Endothelial cell of umbilical vein (primary cell): ENCODE results near the gene SIPA1L3. TPM values are rescaled to one million over a fixed set of nuclear protein-coding genes. Genes with fewer than 3 reads are reported as not detected.

Experiments used
- BruUV-seq: library from RNA; stranded (reverse); fragments of 400-500 nt; replicated peaks from 2 replicates; lab custom pipeline; 2021; lab: Mats Ljungman, UMichigan
- CTCF ChIA-PET: fragments of 300-600, 350-600 bp; sonication (Branson Sonifier 250); formaldehyde crosslinking; loops from one replicate; lab custom pipeline; 2021; ENCODE audit warnings: antibody characterized with exemption, inconsistent platforms; lab: Charles Lee
- POLR2A ChIA-PET: fragments of 300-600, 350-600 bp; sonication (Branson Sonifier 250); formaldehyde crosslinking; loops from one replicate; lab custom pipeline; 2021; ENCODE audit warnings: antibody characterized with exemption, inconsistent platforms; lab: Charles Lee
- DNase-seq: peaks from one replicate; pipeline ENCODE4 v3.0.0-alpha.2; 2011; ENCODE audit warnings: low read depth, low spot score
- FAIRE-seq: peaks from 2 replicates; lab custom pipeline; 2011; peaks lifted over from hg19 to GRCh38; lab: Jason Lieb, UNC
- H2AFZ ChIP-seq: 2 replicates; pipeline ENCODE4 v1.6.0; 2012; ENCODE audit warnings: low read depth, low read length, control low read depth, inconsistent platforms
- H3K27ac ChIP-seq: 2 replicates; pipeline ENCODE4 v1.5.1; 2011; ENCODE audit warnings: low read depth, mild to moderate bottlenecking, control low read depth, low read length, moderate library complexity; ENCODE audit not compliant: insufficient read depth
- H3K27me3 ChIP-seq, 2 experiments: 2 replicates each; pipeline versions ENCODE4 v1.6.0 to v1.6.1; 2011; ENCODE audit warnings: low read length in 2 of 2, mixed read lengths in 1 of 2; ENCODE audit not compliant: control insufficient read depth in 2 of 2, insufficient read depth in 2 of 2
- H3K36me3 ChIP-seq, 2 experiments: 2 replicates in 1 of 2; 3 replicates in 1 of 2; pipeline ENCODE4 v1.5.1; 2011; ENCODE audit warnings: low read length in 2 of 2, mild to moderate bottlenecking in 1 of 2, moderate library complexity in 1 of 2; ENCODE audit not compliant: control insufficient read depth in 2 of 2, insufficient read depth in 2 of 2; ENCODE audit errors: extremely low read depth in 1 of 2
- H3K4me1 ChIP-seq: 3 replicates; pipeline ENCODE4 v1.5.1; 2011; ENCODE audit warnings: mild to moderate bottlenecking, low read length; ENCODE audit not compliant: control insufficient read depth, insufficient read depth; ENCODE audit errors: extremely low read depth
- H3K4me2 ChIP-seq: 2 replicates; pipeline ENCODE4 v1.6.1; 2011; ENCODE audit warnings: low read length, control low read depth, mixed read lengths; ENCODE audit not compliant: insufficient read depth
- H3K4me3 ChIP-seq, 3 experiments: fragments of 200-600 bp in 1 of 3; sonication (generic), shearing (Covaris generic) in 1 of 3; replicated peaks in 1 of 3; 2 replicates each; pipeline ENCODE4 v1.5.1; 2011 to 2016; ENCODE audit warnings: control low read depth in 3 of 3, low read length in 3 of 3, mild to moderate bottlenecking in 2 of 3, inconsistent platforms in 1 of 3, low read depth in 1 of 3, moderate library complexity in 1 of 3; ENCODE audit not compliant: insufficient read depth in 1 of 3
- H3K79me2 ChIP-seq: 2 replicates; pipeline ENCODE4 v1.6.0; 2012; ENCODE audit warnings: low read length, inconsistent platforms; ENCODE audit not compliant: control insufficient read depth, insufficient read depth
- H3K9ac ChIP-seq: replicated peaks from 2 replicates; pipeline ENCODE3; 2011; ENCODE audit warnings: low read length, control low read depth; ENCODE audit not compliant: insufficient read depth; ENCODE audit errors: extremely low read depth
- H3K9me1 ChIP-seq: replicated peaks from 3 replicates; pipeline ENCODE4 v1.6.0; 2011; ENCODE audit warnings: mild to moderate bottlenecking, low read length; ENCODE audit not compliant: control insufficient read depth, insufficient read depth; ENCODE audit errors: extremely low read depth
- H3K9me3 ChIP-seq: replicated peaks from 2 replicates; pipeline ENCODE4 v1.5.1; 2012; ENCODE audit warnings: low read length, inconsistent platforms; ENCODE audit not compliant: control insufficient read depth, insufficient read depth
- H4K20me1 ChIP-seq: replicated peaks from 2 replicates; pipeline ENCODE3; 2011; ENCODE audit warnings: mild to moderate bottlenecking, low read length; ENCODE audit not compliant: control insufficient read depth, insufficient read depth; ENCODE audit errors: extremely low read depth
- EZH2 ChIP-seq: IDR thresholded peaks from 2 replicates; pipeline ENCODE4 v1.6.1; 2012; ENCODE audit warnings: borderline replicate concordance, low read depth, mild to moderate bottlenecking, moderate library complexity, low read length, inconsistent platforms; ENCODE audit not compliant: severe bottlenecking
- FOS ChIP-seq: IDR thresholded peaks from 2 replicates; pipeline ENCODE4 v1.6.1; 2011; ENCODE audit warnings: mild to moderate bottlenecking, low read length, moderate library complexity, borderline replicate concordance; ENCODE audit not compliant: insufficient read depth
- GATA2 ChIP-seq: IDR thresholded peaks from 2 replicates; pipeline ENCODE4 v1.7.0; 2011; ENCODE audit warnings: low read depth, mild to moderate bottlenecking, moderate library complexity, mixed read lengths, low read length; ENCODE audit not compliant: insufficient read length, insufficient read depth
- JUN ChIP-seq: IDR thresholded peaks from 2 replicates; pipeline ENCODE4 v1.6.1; 2011; ENCODE audit warnings: borderline replicate concordance, low read depth; ENCODE audit not compliant: insufficient read length, insufficient read depth
- MYC ChIP-seq: IDR thresholded peaks from one replicate; pipeline ENCODE4 v1.6.1; 2011; ENCODE audit warnings: mild to moderate bottlenecking, low read depth, low read length
- POLR2A ChIP-seq: IDR thresholded peaks from 2 replicates; pipeline ENCODE4 v1.6.1; 2012; ENCODE audit warnings: low read depth, mild to moderate bottlenecking, control low read depth, low read length
- POLR2AphosphoS5 ChIP-seq: IDR thresholded peaks from 2 replicates; pipeline ENCODE4 v1.6.1; 2012; ENCODE audit warnings: low read depth, mild to moderate bottlenecking, control low read depth, low read length, moderate library complexity; ENCODE audit not compliant: insufficient read depth
- dilution Hi-C: fragments of 300-500 bp; cut with MboI; formaldehyde crosslinking; loops from one replicate; pipeline ENCODE4 v1.15.0; 2019; ENCODE audit warnings: low sequenced_read_pairs; ENCODE audit not compliant: extremely low pct_ligation_motif_present
- intact Hi-C: fragments of 100-400 bp; cut with micrococcal nuclease; formaldehyde crosslinking; loops from one replicate; pipeline ENCODE4 v1.10.0; 2022
- polyA plus RNA-seq, 4 experiments: library from polyadenylated mRNA; depleted of rRNA in 3 of 4; stranded (reverse) in 3 of 4; unstranded in 1 of 4; fragments of >200 nt; gene quantifications; 2 replicates each; pipeline versions ENCODE4 v1.2.1 to v1.2.3, GENCODE V29; 2011 to 2012; ENCODE audit warnings: missing spikeins in 1 of 4
- total RNA-seq: library from RNA; stranded (reverse); gene quantifications from 2 replicates; pipeline ENCODE4 v1.2.3, GENCODE V29; 2021
- TF ChIP-seq, protein P1 (sequence below): IDR thresholded peaks from 2 replicates; pipeline ENCODE4 v1.6.1; 2011; ENCODE audit not compliant: insufficient read depth, insufficient read length
- TF ChIP-seq, protein P2 (sequence below), 2 donors: IDR thresholded peaks; 1 replicate in 1 of 2; 2 replicates in 1 of 2; pipeline ENCODE4 v1.5.1; 2011; ENCODE audit warnings: low read length in 2 of 2, mild to moderate bottlenecking in 2 of 2, moderate library complexity in 2 of 2, control low read depth in 1 of 2, inconsistent platforms in 1 of 2, low read depth in 1 of 2; ENCODE audit not compliant: insufficient read depth in 1 of 2; ENCODE audit errors: extremely low read depth in 1 of 2

The SIPA1L3 gene
- total and polyA plus RNA-seq, 2 donors (not counting 3 experiments of a cell fraction or from before 2014, with no cell fraction given): 14.2 to 47.2 TPM

DNA sequence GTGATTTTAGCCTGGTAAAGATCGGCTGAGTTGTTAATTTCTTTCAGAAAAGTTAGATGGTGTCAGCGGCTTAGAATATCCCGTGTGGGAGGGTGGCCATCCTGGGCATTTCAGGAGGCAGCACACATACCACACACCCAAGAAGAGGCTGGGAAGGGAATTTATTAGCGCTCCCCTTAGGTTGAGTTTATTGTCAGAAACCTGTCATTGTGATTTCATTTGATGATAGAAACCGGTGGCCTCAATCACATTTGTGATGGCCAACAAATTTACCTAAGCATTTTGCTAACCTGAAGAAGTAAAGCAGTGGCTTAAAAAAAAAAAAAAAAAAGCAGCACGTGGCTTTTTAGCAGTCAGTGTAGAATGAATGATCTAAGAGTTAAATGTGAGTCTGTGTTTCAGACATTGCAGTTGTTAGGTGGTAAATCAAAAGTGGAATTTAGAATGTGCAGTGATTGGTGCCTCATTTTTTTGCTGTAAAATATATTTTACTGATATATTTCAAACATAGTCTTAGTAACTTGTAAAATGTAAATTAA is 2.7 kb downstream of the SIPA1L3 start:
- Histone ChIP-seq H3K4me1 (peaks cover 15% of the 10 kb centered on the region), H3K27me3 (no peaks in the 10 kb centered on the region), H3K4me3 (no peak overlapping the region), H2AFZ (no peak overlapping the region), H3K9me3 (no peaks in the 10 kb centered on the region), H3K79me2 (peaks cover 68% of the 10 kb centered on the region), H3K27ac (no peak overlapping the region), H3K9ac (no peak overlapping the region), H3K36me3 (no peaks in the 10 kb centered on the region), H4K20me1 (no peaks in the 10 kb centered on the region), H3K4me2 (no peak overlapping the region), H3K9me1 (no peaks in the 10 kb centered on the region)
- ChIA-PET CTCF (no interaction called here), POLR2A (no interaction called here)
- no TSS peak for BruUV-seq
- FAIRE-seq (no peak), DNase-seq (no peak)
- dilution Hi-C loops (no loop called here), intact Hi-C loops (no loop called here)
- TF ChIP-seq GATA2 (no peak), POLR2AphosphoS5 (no peak), JUN (no peak), FOS (no peak), MYC (no peak), EZH2 (no peak), POLR2A (no peak)
- TF ChIP-seq, protein P1, sequence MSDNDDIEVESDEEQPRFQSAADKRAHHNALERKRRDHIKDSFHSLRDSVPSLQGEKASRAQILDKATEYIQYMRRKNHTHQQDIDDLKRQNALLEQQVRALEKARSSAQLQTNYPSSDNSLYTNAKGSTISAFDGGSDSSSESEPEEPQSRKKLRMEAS: no peak
- TF ChIP-seq, protein P2, sequence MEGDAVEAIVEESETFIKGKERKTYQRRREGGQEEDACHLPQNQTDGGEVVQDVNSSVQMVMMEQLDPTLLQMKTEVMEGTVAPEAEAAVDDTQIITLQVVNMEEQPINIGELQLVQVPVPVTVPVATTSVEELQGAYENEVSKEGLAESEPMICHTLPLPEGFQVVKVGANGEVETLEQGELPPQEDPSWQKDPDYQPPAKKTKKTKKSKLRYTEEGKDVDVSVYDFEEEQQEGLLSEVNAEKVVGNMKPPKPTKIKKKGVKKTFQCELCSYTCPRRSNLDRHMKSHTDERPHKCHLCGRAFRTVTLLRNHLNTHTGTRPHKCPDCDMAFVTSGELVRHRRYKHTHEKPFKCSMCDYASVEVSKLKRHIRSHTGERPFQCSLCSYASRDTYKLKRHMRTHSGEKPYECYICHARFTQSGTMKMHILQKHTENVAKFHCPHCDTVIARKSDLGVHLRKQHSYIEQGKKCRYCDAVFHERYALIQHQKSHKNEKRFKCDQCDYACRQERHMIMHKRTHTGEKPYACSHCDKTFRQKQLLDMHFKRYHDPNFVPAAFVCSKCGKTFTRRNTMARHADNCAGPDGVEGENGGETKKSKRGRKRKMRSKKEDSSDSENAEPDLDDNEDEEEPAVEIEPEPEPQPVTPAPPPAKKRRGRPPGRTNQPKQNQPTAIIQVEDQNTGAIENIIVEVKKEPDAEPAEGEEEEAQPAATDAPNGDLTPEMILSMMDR (IDR thresholded peaks at IDR 0.05; ENCODE audit: extremely low read depth in 1 of 2, insufficient read depth in 1 of 2, low read depth in 1 of 2, low read length in 2 of 2): no peak
